WTC11 (cell line): ENCODE results near the gene TESK2.

Experiments used
- CREB1 ChIP-seq: sonication (generic); formaldehyde crosslinking; IDR thresholded peaks from 2 replicates; pipeline ENCODE4 v1.8.0; 2023; ENCODE audit warnings: mild to moderate bottlenecking, missing genetic modification reagents
- JUN ChIP-seq: sonication (generic); formaldehyde crosslinking; IDR thresholded peaks from 2 replicates; pipeline ENCODE4 v1.8.0; 2023; ENCODE audit warnings: mild to moderate bottlenecking, missing genetic modification reagents
- ZNF121 ChIP-seq: sonication (generic); formaldehyde crosslinking; IDR thresholded peaks from 2 replicates; pipeline ENCODE4 v1.8.0; 2023; ENCODE audit warnings: missing genetic modification reagents
- ZNF232 ChIP-seq: sonication (generic); formaldehyde crosslinking; IDR thresholded peaks from 2 replicates; pipeline ENCODE4 v1.8.0; 2022; ENCODE audit warnings: mild to moderate bottlenecking, missing genetic modification reagents
- ZNF416 ChIP-seq: fragments of 250-450 bp; sonication (Bioruptor Pico); IDR thresholded peaks from 2 replicates; pipeline ENCODE4 v1.9.0; 2021; ENCODE audit warnings: mild to moderate bottlenecking, inconsistent platforms
- ZNF671 ChIP-seq: fragments of 250-450 bp; sonication (Bioruptor Pico); IDR thresholded peaks from 2 replicates; pipeline ENCODE4 v1.8.0; 2021; ENCODE audit warnings: mild to moderate bottlenecking
- TF ChIP-seq, protein P1 (sequence below): sonication (generic); formaldehyde crosslinking; conservative IDR thresholded peaks from 2 replicates; pipeline ENCODE4 v1.8.1; 2022; ENCODE audit warnings: mild to moderate bottlenecking, missing genetic modification reagents
- TF ChIP-seq, protein P2 (sequence below): fragments of 200-600 bp; IDR thresholded peaks from 2 replicates; pipeline ENCODE4 v1.8.0; 2022; ENCODE audit warnings: antibody characterized with exemption
- TF ChIP-seq, protein P3 (sequence below): sonication (generic); formaldehyde crosslinking; IDR thresholded peaks from 2 replicates; pipeline ENCODE4 v1.8.1; 2022; ENCODE audit warnings: low read depth, mild to moderate bottlenecking, moderate library complexity, missing genetic modification reagents, borderline replicate concordance
- TF ChIP-seq, protein P4 (sequence below): sonication (generic); formaldehyde crosslinking; IDR thresholded peaks from 2 replicates; pipeline ENCODE4 v1.8.1; 2023; ENCODE audit warnings: mild to moderate bottlenecking, moderate library complexity, missing genetic modification reagents
- TF ChIP-seq, protein P5 (sequence below): sonication (generic); formaldehyde crosslinking; IDR thresholded peaks from 2 replicates; pipeline ENCODE4 v1.8.1; 2023; ENCODE audit warnings: mild to moderate bottlenecking, missing genetic modification reagents, moderate library complexity
- TF ChIP-seq, protein P6 (sequence below): sonication (generic); formaldehyde crosslinking; IDR thresholded peaks from 2 replicates; pipeline ENCODE4 v1.8.1; 2022; ENCODE audit warnings: missing genetic modification reagents, borderline replicate concordance

DNA sequence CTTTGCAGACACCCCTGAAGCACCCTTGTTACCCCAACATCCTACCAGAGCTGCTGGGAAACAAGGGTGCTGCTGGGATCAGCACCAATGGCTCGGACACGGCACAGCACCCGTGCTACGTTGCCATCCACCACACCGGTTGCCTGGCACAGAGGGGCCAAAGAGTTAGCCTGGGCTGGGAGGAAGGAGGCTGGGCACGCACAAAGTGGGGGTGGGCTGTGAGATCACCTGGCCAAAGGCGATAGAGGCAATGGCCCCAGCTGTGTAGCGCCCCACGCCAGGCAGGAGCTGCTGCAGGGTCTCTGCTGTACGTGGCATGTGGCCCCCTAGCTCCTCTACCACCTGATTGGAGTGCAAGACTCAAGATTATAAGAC, 158.6 kb downstream of the TESK2 start:
- TF ChIP-seq, protein P1, sequence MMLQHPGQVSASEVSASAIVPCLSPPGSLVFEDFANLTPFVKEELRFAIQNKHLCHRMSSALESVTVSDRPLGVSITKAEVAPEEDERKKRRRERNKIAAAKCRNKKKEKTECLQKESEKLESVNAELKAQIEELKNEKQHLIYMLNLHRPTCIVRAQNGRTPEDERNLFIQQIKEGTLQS (CRISPR knock-in tag), result no peak
- no peak for TF ChIP-seq ZNF416 (CRISPR knock-in tag)
- TF ChIP-seq, protein P2, sequence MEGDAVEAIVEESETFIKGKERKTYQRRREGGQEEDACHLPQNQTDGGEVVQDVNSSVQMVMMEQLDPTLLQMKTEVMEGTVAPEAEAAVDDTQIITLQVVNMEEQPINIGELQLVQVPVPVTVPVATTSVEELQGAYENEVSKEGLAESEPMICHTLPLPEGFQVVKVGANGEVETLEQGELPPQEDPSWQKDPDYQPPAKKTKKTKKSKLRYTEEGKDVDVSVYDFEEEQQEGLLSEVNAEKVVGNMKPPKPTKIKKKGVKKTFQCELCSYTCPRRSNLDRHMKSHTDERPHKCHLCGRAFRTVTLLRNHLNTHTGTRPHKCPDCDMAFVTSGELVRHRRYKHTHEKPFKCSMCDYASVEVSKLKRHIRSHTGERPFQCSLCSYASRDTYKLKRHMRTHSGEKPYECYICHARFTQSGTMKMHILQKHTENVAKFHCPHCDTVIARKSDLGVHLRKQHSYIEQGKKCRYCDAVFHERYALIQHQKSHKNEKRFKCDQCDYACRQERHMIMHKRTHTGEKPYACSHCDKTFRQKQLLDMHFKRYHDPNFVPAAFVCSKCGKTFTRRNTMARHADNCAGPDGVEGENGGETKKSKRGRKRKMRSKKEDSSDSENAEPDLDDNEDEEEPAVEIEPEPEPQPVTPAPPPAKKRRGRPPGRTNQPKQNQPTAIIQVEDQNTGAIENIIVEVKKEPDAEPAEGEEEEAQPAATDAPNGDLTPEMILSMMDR, result no peak
- TF ChIP-seq, protein P3, sequence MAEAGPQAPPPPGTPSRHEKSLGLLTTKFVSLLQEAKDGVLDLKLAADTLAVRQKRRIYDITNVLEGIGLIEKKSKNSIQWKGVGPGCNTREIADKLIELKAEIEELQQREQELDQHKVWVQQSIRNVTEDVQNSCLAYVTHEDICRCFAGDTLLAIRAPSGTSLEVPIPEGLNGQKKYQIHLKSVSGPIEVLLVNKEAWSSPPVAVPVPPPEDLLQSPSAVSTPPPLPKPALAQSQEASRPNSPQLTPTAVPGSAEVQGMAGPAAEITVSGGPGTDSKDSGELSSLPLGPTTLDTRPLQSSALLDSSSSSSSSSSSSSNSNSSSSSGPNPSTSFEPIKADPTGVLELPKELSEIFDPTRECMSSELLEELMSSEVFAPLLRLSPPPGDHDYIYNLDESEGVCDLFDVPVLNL, result no peak
- TF ChIP-seq, protein P4, sequence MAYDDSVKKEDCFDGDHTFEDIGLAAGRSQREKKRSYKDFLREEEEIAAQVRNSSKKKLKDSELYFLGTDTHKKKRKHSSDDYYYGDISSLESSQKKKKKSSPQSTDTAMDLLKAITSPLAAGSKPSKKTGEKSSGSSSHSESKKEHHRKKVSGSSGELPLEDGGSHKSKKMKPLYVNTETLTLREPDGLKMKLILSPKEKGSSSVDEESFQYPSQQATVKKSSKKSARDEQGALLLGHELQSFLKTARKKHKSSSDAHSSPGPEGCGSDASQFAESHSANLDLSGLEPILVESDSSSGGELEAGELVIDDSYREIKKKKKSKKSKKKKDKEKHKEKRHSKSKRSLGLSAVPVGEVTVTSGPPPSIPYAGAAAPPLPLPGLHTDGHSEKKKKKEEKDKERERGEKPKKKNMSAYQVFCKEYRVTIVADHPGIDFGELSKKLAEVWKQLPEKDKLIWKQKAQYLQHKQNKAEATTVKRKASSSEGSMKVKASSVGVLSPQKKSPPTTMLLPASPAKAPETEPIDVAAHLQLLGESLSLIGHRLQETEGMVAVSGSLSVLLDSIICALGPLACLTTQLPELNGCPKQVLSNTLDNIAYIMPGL, result no peak
- TF ChIP-seq JUN (CRISPR knock-in tag), result no peak
- no peak for TF ChIP-seq ZNF671
- TF ChIP-seq, protein P5, sequence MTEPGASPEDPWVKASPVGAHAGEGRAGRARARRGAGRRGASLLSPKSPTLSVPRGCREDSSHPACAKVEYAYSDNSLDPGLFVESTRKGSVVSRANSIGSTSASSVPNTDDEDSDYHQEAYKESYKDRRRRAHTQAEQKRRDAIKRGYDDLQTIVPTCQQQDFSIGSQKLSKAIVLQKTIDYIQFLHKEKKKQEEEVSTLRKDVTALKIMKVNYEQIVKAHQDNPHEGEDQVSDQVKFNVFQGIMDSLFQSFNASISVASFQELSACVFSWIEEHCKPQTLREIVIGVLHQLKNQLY, result no peak
- no peak for TF ChIP-seq ZNF232 (CRISPR knock-in tag)
- TF ChIP-seq, protein P6, sequence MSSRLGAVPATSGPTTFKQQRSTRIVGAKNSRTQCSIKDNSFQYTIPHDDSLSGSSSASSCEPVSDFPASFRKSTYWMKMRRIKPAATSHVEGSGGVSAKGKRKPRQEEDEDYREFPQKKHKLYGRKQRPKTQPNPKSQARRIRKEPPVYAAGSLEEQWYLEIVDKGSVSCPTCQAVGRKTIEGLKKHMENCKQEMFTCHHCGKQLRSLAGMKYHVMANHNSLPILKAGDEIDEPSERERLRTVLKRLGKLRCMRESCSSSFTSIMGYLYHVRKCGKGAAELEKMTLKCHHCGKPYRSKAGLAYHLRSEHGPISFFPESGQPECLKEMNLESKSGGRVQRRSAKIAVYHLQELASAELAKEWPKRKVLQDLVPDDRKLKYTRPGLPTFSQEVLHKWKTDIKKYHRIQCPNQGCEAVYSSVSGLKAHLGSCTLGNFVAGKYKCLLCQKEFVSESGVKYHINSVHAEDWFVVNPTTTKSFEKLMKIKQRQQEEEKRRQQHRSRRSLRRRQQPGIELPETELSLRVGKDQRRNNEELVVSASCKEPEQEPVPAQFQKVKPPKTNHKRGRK (CRISPR knock-in tag), result no peak
- TF ChIP-seq ZNF121 (CRISPR knock-in tag), result no peak
- no peak for TF ChIP-seq CREB1 (CRISPR knock-in tag)
